ENCODE results near the gene CPNE6.
"Not testable (repeated sequence)": the region's sequence is repeated elsewhere in the genome, so short reads cannot be mapped to it uniquely, and the experiment has no call there.

DNA sequence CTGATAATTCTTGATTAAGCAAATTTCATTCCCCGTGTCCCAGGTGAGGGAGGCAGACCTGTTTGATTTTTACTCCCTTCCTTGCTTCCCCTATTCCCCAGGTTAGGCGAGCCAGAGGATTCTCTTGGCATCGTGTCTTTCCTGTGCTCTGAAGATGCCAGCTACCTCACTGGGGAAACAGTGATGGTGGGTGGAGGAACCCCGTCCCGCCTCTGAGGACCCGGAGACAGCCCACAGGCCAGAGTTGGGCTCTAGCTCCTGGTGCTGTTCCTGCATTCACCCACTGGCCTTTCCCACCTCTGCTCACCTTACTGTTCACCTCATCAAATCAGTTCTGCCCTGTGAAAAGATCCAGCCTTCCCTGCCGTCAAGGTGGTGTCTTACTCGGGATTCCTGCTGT is 20.6 kb upstream of the CPNE6 start:
- TF ChIP-seq, protein P1, sequence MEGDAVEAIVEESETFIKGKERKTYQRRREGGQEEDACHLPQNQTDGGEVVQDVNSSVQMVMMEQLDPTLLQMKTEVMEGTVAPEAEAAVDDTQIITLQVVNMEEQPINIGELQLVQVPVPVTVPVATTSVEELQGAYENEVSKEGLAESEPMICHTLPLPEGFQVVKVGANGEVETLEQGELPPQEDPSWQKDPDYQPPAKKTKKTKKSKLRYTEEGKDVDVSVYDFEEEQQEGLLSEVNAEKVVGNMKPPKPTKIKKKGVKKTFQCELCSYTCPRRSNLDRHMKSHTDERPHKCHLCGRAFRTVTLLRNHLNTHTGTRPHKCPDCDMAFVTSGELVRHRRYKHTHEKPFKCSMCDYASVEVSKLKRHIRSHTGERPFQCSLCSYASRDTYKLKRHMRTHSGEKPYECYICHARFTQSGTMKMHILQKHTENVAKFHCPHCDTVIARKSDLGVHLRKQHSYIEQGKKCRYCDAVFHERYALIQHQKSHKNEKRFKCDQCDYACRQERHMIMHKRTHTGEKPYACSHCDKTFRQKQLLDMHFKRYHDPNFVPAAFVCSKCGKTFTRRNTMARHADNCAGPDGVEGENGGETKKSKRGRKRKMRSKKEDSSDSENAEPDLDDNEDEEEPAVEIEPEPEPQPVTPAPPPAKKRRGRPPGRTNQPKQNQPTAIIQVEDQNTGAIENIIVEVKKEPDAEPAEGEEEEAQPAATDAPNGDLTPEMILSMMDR (IDR thresholded peaks at IDR 0.05 in 4 of 5, conservative IDR thresholded peaks at IDR 0.05 in 1 of 5) = not testable (repeated sequence)
- TF ChIP-seq POLR2A (IDR thresholded peaks at IDR 0.05) = not testable (repeated sequence)
